ENCODE data around the gene LRRC70.

- TF ChIP-seq SUZ12 (IDR thresholded peaks at IDR 0.05; ENCODE audit: extremely low read depth, insufficient read depth, insufficient read length) (no peak), ZNF274 (IDR thresholded peaks at IDR 0.05; ENCODE audit: low read depth, low read length) (no peak), YY1 (IDR thresholded peaks at IDR 0.05; ENCODE audit: insufficient read depth, insufficient read length) (no peak)
These were observed 5.6 kb upstream of the LRRC70 start for GRCh38 chr5:62572918-62573514.
